ENCODE measurements around the gene VPS45. TPM values are rescaled to one million over a fixed set of nuclear protein-coding genes. Genes with fewer than 3 reads are reported as not detected.

The VPS45 gene
- total and polyA plus RNA-seq, 2 of the 4 experiments (the other 2 are of a cell fraction), result 32.4 to 33.3 TPM

DNA sequence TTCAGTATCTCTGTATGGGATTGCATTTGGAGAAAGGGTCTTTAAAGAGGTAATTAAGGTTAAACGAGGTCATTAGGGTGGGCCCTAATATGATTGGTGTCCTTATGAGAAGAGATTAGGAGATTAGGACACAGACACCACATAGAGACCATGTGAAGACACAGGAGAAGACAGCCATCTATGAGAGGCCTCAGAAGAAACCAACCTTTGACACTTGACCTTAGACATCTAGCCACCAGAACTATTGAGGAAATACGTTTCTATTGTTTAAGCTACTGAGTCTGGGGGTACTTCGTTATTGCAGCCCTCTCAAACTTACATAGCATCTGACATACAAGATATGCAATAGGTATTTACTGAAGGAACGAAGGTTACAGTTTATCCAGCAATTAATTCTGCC is 7.3 kb upstream of the VPS45 start:
- CTCF ChIA-PET, result no interaction called here
- BruUV-seq (replicated peaks), result no TSS peak
- peaks cover 4 to 24% of the 10 kb centered on the region in 2 experiments; a peak in 3 of 4 replicates for H3K79me1 ChIP-seq (ENCODE audit: low read depth in 1 of 2, low read length in 2 of 2)
- no peak overlapping the region for H3K27ac ChIP-seq (ENCODE audit: insufficient read depth, low read length)
- no peaks in the 10 kb centered on the region for H3K36me3 ChIP-seq (ENCODE audit: control insufficient read depth, insufficient read depth, low read length)
- H3K27me3 ChIP-seq (ENCODE audit: control insufficient read depth, insufficient read depth, low read length), result no peaks in the 10 kb centered on the region
- H2BK15ac ChIP-seq (ENCODE audit: low read depth, low read length), result no peak overlapping the region
- H2AFZ ChIP-seq (replicated peaks; ENCODE audit: low read length, poor library complexity), result no peak overlapping the region
- H3K4me3 ChIP-seq (ENCODE audit: insufficient read depth, low read depth, low read length), result no peak overlapping the region
- TF ChIP-seq RFX5 (IDR thresholded peaks at IDR 0.05; ENCODE audit: low read depth, low read length) (no peak), MAFK (IDR thresholded peaks at IDR 0.05; ENCODE audit: low read depth, low read length) (no peak), POLR2A (IDR thresholded peaks at IDR 0.05; ENCODE audit: low read depth, low read length) (no peak), MXI1 (IDR thresholded peaks at IDR 0.05; ENCODE audit: borderline replicate concordance, low read depth, low read length) (no peak), RAD21 (IDR thresholded peaks at IDR 0.05; ENCODE audit: low read length) (no peak), FOS (IDR thresholded peaks at IDR 0.05; ENCODE audit: low read depth, low read length) (no peak), MAZ (IDR thresholded peaks at IDR 0.05; ENCODE audit: borderline replicate concordance, low read depth, low read length) (no peak), SMC3 (IDR thresholded peaks at IDR 0.05; ENCODE audit: low read depth, low read length) (no peak), BHLHE40 (IDR thresholded peaks at IDR 0.05; ENCODE audit: low read depth, low read length) (no peak), NFE2L2 (IDR thresholded peaks at IDR 0.05; ENCODE audit: low read depth, low read length) (no peak)
- TF ChIP-seq, protein P1, sequence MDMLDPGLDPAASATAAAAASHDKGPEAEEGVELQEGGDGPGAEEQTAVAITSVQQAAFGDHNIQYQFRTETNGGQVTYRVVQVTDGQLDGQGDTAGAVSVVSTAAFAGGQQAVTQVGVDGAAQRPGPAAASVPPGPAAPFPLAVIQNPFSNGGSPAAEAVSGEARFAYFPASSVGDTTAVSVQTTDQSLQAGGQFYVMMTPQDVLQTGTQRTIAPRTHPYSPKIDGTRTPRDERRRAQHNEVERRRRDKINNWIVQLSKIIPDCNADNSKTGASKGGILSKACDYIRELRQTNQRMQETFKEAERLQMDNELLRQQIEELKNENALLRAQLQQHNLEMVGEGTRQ (IDR thresholded peaks at IDR 0.05; ENCODE audit: low read depth, low read length), result no peak
- H3K4me2 ChIP-seq (ENCODE audit: low read depth, low read length), result no peak overlapping the region
- in situ Hi-C loops (cut with MboI; ENCODE audit: low sequenced_read_pairs), result no loop called here
- H2AK5ac ChIP-seq (ENCODE audit: low read depth, low read length), result no peak overlapping the region
- H3K9ac ChIP-seq (ENCODE audit: low read depth, low read length), result no peak overlapping the region
- no peak overlapping the region for H3K18ac ChIP-seq (ENCODE audit: low read depth, low read length)
- H3K4ac ChIP-seq (ENCODE audit: low read depth, low read length), result no peak overlapping the region
- no peak overlapping the region for H4K5ac ChIP-seq (ENCODE audit: low read depth, low read length)
- H3K56ac ChIP-seq (ENCODE audit: extremely low read depth, insufficient read depth, low read length), result no peak overlapping the region
- H2AK9ac ChIP-seq (replicated peaks; ENCODE audit: low read depth, low read length, poor library complexity), result no peak overlapping the region
- H3K4me1 ChIP-seq (ENCODE audit: control insufficient read depth, insufficient read depth, low read length), result peaks cover 5% of the 10 kb centered on the region
- H3K14ac ChIP-seq (replicated peaks; ENCODE audit: low read depth, low read length), result no peak overlapping the region
- H3K9me1 ChIP-seq (ENCODE audit: insufficient read depth, low read length), result peaks cover 4% of the 10 kb centered on the region
- H3K9me3 ChIP-seq (ENCODE audit: control insufficient read depth, insufficient read depth, low read length), result no peaks in the 10 kb centered on the region
- POLR2A ChIA-PET (ENCODE audit: unreplicated experiment), result no interaction called here
- no peak overlapping the region for H2BK120ac ChIP-seq (ENCODE audit: low read depth, low read length)
- H3K23ac ChIP-seq (ENCODE audit: low read depth, low read length), result 0 out of 2 replicates have a peak overlapping the region, but pooled peaks have one; percentile 24
- ATAC-seq (ENCODE audit: low read depth) (no peak), DNase-seq (no peak)
- no peak overlapping the region for H2BK5ac ChIP-seq (ENCODE audit: low read depth, low read length, poor library complexity, severe bottlenecking)
- intact Hi-C loops (cut with micrococcal nuclease), result no loop called here
- WGBS, 2 experiments (ENCODE audit: extremely low coverage in 2 of 2, insufficient read length in 1 of 2), result no CpG with 5 or more reads among the region's 4 CpGs
- dilution Hi-C loops (cut with HindIII; ENCODE audit: low sequenced_read_pairs, unreplicated experiment), result no loop called here
- no peak overlapping the region for H2BK20ac ChIP-seq (ENCODE audit: low read depth, low read length)
- H4K20me1 ChIP-seq (ENCODE audit: insufficient read depth, low read length), result no peaks in the 10 kb centered on the region
- no peak overlapping the region for H4K91ac ChIP-seq (ENCODE audit: insufficient read depth, low read depth, low read length)
- H4K8ac ChIP-seq (ENCODE audit: low read depth in 2 of 2, low read length in 2 of 2), result no peak overlapping the region
